Measurements from ENCODE around the gene WDR82.

WDR82 gene

GRCh38 chr3:52278510-52279069, at the start of gene WDR82:
Gene WDR82 (minus strand): TSS chr3:52278649. CDS start chr3:52278361, 288 bp downstream.
- TF ChIP-seq CTCF (IDR thresholded peaks at IDR 0.05; ENCODE audit: borderline replicate concordance, insufficient read depth, low read depth, low read length): peak; percentile 51
- peak within 1 kb of the TSS; percentile 93 for H3K4me3 ChIP-seq (ENCODE audit: low read depth, low read length)

GRCh38 chr3:52327486-52328290, 49.2 kb upstream of the WDR82 start:
- no peak for TF ChIP-seq CTCF (IDR thresholded peaks at IDR 0.05; ENCODE audit: borderline replicate concordance, insufficient read depth, low read depth, low read length)
- H3K4me3 ChIP-seq (ENCODE audit: low read depth, low read length): no peak overlapping the region

GRCh38 chr3:52326976-52327375, 48.5 kb upstream of the WDR82 start:
- no peak overlapping the region for H3K4me3 ChIP-seq (ENCODE audit: low read depth, low read length)
- no peak for TF ChIP-seq CTCF (IDR thresholded peaks at IDR 0.05; ENCODE audit: borderline replicate concordance, insufficient read depth, low read depth, low read length)

GRCh38 chr3:52325686-52326085, 47.2 kb upstream of the WDR82 start:
- no peak for TF ChIP-seq CTCF (IDR thresholded peaks at IDR 0.05; ENCODE audit: borderline replicate concordance, insufficient read depth, low read depth, low read length)
- H3K4me3 ChIP-seq (ENCODE audit: low read depth, low read length): no peak overlapping the region

- TF ChIP-seq CTCF (IDR thresholded peaks at IDR 0.05; ENCODE audit: borderline replicate concordance, insufficient read depth, low read depth, low read length): no peak
- H3K4me3 ChIP-seq (ENCODE audit: low read depth, low read length): no peak overlapping the region
Measured at GRCh38 chr3:52324676-52325075, 46.2 kb upstream of the WDR82 start.

- TF ChIP-seq CTCF (IDR thresholded peaks at IDR 0.05; ENCODE audit: borderline replicate concordance, insufficient read depth, low read depth, low read length): no peak
- H3K4me3 ChIP-seq (ENCODE audit: low read depth, low read length): no peak overlapping the region
Measured at GRCh38 chr3:52323526-52324295, 45.3 kb upstream of the WDR82 start.

Data from GM12875 (cell line).